Measurements from ENCODE around the gene LGALS8.
"Not testable (repeated sequence)": the region's sequence is repeated elsewhere in the genome, so short reads cannot be mapped to it uniquely, and the experiment has no call there.

Gene LGALS8

GRCh38 chr1:236540813-236541465, 17.2 kb downstream of the LGALS8 start:
- DNase-seq (ENCODE audit: low read depth): no peak

GRCh38 chr1:236541710-236542109, 17.9 kb downstream of the LGALS8 start:
- no peak for DNase-seq (ENCODE audit: low read depth)

- DNase-seq (ENCODE audit: low read depth): no peak
Measured at GRCh38 chr1:236543065-236543669, 19.4 kb downstream of the LGALS8 start.

DNA sequence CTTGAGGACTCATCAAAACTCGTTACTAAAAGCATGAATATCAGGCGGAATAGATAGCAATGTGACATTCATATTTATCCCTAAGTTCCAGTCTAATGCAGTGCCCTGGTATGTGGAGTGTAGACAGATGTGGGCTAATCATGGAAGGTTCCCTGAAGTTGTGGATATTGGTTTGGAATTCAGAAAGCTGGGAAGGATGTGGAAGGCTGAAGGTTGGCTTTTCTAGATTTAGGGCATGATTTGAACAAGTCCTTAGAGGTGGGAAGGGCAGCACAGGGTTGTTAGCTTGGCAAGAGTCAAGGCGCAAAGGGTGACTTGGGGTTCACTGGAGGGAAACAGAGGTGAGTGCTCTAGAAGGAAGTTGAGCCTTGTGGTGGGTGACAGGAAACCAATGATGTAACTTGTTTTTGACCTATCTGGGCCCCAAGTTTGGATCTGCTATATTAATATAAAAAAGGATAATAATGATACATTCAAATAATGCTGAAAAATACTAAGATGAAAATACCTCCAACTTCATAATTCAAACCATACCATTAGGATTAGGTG, 21.9 kb downstream of the LGALS8 start:
- DNase-seq (ENCODE audit: low read depth): no peak

GRCh38 chr1:236548452-236548851, 24.7 kb downstream of the LGALS8 start:
- DNase-seq (ENCODE audit: low read depth): no peak

DNA sequence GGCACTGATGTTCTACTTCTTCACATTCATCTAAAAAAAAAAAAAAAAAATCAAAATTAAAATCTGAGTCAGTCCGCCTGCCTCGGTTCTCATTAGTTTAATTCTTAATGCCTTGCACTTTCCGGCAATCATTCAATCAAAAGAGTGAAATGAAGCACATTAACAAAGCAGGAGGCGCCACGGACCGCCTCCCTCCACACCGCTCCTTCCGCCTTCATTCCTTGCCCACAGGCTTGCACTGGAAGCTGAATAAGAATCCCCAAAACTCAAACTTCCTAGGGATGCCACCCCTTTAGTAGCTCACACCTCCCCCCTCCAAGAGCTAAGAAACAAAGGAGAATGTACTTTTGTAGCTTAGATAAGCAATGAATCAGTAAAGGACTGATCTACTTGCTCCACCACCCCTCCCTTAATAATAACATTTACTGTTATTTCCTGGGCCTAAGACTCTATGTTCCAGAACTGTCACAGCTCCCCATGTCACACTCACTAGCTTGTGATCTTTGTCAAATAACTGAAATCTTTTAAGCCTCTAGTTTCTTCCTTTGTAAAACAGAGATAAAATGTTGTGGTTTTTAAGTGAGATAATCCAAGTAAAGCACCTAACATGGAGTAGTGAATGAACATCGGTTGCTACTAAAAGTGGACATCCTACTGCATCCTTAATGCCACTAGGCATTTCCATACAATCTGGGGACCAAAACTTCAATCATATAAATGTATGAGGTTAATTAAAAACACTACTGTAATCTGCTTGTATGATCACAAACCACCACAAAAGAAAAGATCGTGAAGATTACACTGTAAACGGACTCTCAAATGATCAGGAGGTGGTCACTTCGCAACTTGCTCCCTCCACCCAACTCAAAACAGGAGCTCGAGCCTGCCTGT, 27.4 kb downstream of the LGALS8 start:
- no peak for DNase-seq (ENCODE audit: low read depth)

DNA sequence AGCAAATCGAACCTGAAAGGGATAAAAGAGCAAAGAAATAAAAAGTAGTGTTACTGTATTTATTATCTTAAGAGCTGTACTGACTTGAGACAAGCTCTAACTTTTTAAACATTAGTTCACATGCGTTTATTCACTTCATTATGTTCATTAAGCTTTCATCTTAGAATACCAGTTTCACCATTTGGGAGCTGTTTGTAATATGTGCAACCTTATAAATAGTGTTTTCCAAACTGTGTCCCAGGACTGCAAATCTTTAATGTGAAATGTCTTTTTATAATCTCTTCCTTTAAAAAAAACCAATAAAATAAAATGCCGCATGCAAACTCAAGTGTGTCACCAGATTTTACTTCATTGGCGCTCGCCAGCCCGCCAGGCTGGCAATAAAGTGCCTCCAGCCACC, 28.3 kb downstream of the LGALS8 start:
- no peak for DNase-seq (ENCODE audit: low read depth)

DNA sequence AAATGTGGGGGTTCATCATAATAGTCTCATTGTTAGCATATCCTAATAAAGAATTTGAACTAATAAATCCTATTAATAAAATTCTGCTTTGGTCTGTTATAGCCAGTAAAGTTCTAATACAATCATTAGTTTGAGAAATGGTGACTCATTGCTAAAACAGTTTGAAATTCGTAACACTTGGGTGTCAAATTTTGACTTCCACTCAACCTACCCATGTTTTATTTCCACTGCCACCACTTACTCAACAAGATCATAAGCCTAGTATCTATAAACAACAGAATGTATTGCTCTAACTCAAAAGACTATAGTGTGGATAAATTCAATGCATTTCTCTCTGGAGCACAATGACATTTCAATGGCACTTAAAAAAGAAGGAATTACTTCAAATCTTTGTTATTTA, 29.1 kb downstream of the LGALS8 start:
- DNase-seq (ENCODE audit: low read depth): peak; percentile 10

GRCh38 chr1:236553370-236553769, 29.6 kb downstream of the LGALS8 start:
- no peak for DNase-seq (ENCODE audit: low read depth)

DNA sequence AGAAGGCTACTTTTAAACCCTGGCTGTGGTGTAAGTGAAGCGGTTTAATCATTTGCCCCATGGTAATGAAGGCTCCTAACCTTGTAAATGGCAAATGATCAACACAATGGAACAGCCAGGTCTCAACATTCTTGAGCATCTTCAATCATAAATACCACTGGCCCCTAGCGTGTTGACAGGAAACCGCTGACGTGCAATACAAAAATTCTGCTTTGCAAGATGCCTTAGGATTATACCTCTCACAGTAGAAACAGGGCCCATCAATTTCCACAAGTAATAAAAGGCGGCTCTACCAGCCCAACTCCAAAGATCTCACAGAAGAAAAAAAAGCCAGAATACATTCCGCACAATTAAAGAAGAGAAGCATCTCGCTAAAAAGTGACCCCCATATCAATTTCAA, 32.8 kb downstream of the LGALS8 start:
- no peak for DNase-seq (ENCODE audit: low read depth)

- no peak for DNase-seq (ENCODE audit: low read depth)
Measured at GRCh38 chr1:236558081-236558480, 34.3 kb downstream of the LGALS8 start.

- DNase-seq (ENCODE audit: low read depth): no peak
Measured at GRCh38 chr1:236558846-236559245, 35.1 kb downstream of the LGALS8 start.

DNA sequence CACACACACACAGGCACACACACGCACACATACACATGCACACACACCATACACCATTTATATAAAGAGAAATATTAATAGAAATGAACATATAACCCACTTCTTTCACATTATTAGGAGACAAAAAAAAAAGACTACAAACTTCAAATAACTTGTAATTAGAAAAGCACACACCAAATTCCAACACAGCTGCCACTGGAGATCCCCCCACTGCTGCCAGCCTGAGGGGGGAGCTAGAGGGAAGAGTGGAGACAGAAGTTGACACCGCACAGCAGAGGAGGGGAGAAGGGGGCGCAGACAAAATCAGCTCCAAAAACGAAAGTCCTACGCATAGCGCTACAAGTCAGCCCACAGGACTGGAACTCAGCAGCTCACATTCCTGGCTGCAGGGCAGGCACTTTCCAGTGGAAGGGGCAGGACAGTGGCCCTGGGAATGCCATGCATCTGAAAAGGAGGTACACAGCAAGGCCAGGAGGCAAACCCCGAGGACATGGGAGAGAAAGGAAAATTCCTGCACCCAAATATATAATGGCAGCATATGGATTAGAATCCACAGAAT, 36.5 kb downstream of the LGALS8 start:
- no peak for DNase-seq (ENCODE audit: low read depth)

- DNase-seq (ENCODE audit: low read depth): no peak
Measured at GRCh38 chr1:236561976-236562375, 38.2 kb downstream of the LGALS8 start.

GRCh38 chr1:236565530-236565929, 41.7 kb downstream of the LGALS8 start:
- no peak for DNase-seq (ENCODE audit: low read depth)

GRCh38 chr1:236568285-236568894, 44.6 kb downstream of the LGALS8 start:
- DNase-seq (ENCODE audit: low read depth): peak; percentile 14

GRCh38 chr1:236575523-236575922, 51.7 kb downstream of the LGALS8 start:
- peak; percentile 14 for DNase-seq (ENCODE audit: low read depth)

- DNase-seq (ENCODE audit: low read depth): no peak
Measured at GRCh38 chr1:236576004-236576403, 52.2 kb downstream of the LGALS8 start.

GRCh38 chr1:236577041-236577440, 53.3 kb downstream of the LGALS8 start:
- DNase-seq (ENCODE audit: low read depth): not testable (repeated sequence)

- DNase-seq (ENCODE audit: low read depth): no peak
Measured at GRCh38 chr1:236578661-236579060, 54.9 kb downstream of the LGALS8 start.

DNA sequence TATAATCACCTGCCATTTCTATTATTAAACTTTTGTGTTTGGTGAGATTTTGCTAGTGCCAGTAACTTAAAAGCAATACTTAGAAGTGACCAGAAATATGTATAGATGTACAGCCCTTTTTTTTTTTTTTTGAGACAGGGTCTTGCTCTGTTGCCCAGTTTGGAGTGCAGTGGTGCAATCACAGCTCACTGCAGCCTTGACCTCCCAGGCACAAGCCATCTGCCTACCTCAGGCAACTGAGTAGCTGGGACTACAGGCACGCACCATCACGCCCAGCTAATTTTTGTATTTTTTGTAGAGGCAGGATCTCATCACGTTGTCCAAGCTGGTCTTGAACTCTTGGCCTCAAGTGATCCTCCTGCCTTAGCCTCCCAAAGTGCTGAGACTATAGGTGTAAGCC, 56.6 kb downstream of the LGALS8 start:
- DNase-seq (ENCODE audit: low read depth): not testable (repeated sequence)

DNA sequence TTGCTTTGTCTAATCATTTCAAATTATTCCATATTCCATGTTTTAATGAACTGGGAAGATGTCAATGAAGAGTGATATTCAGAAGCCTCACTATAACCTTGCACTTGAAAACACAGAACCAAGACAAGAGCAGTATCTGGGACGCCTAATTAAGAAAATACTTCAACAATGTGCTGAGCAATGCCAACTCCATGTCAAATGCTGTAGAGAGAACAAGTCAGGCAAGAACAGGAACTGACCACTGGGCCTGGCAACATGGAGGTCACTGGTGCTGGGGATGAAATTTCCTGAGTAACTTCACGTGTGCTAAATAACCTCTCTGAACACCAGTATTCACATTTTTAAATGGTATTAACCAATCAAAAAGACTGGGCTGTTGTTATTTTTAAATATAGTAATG, 57.7 kb downstream of the LGALS8 start:
- no peak for DNase-seq (ENCODE audit: low read depth)

Data from fibroblast of gingiva (primary cell).